GM18507 (cell line): Measurements from ENCODE around the gene NSL1.
"Not testable (repeated sequence)": the region's sequence is repeated elsewhere in the genome, so short reads cannot be mapped to it uniquely, and the experiment has no call there.

ENCODE experiments used
- DNase-seq: peaks from one replicate; pipeline ENCODE4 v3.0.0; 2011; ENCODE audit warnings: low read depth; ENCODE audit not compliant: insufficient read length; ENCODE audit errors: extremely low spot score
- FAIRE-seq: peaks from 2 replicates; lab custom pipeline; 2011; peaks lifted over from hg19 to GRCh38; lab: Jason Lieb, UNC

Gene NSL1

DNA sequence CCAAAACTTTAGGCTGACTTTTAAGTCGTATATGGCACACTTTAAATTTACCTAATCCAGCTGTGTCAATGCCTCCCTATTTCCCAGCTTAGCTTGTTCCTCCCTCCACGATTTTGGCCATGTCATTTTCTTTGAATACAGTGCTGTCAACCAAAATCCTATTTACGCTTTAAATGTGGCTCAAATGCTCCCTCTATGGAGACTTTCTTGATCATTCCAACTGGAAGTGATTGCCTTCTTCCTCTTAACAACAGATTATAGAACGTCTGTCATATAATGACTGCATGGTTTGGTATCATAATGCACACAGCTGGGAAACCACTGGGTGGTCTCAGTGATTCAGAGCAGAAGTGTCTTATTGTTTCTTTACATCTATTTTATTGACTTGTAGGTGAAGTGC is 73.1 kb downstream of the NSL1 start:
- no peak for FAIRE-seq
- DNase-seq: no peak

DNA sequence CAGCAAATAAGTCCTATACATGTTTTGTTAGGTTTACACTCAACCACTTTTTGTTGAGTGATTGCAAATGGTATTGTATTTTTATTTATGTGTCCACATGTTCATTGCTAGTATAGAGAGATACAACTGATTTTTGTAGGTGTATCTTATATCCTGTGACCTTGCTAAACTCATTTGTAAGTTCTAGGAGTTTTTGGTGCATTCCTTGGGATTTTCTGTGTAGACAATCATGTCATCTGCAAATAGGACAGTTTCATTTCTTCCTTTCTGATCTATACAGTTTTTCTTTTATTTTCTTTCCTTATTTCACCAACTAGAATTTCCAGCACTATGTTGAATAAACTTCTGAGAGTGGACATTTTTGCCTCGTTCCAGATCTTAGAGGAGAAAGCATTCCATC is 75.4 kb downstream of the NSL1 start:
- DNase-seq (no peak), FAIRE-seq (no peak)

DNA sequence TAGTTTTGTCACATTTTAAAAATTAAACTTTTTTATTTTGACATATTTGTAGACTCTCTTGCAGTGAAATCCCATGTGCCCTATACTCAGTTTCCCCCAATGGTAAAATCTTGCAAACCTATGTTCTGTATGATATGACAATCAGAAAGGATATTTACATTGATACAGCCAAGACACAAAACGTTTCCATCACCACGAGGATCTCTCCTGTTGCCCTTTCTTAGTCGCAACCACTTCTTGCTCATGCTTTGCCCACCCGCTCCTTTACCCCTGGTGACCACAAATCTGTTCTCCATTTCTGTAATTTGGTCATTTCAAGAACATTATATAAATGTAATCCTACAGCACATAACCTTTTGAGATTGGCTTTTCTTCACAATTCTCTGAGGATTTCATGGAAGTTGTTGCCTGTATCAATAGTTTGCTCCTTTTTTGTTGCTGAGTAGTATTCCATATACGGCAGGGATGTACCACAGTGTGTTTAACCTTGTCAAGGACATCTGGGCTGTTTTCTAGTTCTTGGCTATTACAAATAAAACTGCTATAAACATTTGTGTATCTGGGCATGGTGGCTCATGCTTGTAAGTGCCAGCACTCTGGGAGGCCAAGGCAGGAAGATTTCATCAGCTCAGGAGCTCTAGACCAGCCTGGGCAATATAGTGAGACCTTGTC is 78.0 kb downstream of the NSL1 start:
- no peak for FAIRE-seq
- DNase-seq: no peak

DNA sequence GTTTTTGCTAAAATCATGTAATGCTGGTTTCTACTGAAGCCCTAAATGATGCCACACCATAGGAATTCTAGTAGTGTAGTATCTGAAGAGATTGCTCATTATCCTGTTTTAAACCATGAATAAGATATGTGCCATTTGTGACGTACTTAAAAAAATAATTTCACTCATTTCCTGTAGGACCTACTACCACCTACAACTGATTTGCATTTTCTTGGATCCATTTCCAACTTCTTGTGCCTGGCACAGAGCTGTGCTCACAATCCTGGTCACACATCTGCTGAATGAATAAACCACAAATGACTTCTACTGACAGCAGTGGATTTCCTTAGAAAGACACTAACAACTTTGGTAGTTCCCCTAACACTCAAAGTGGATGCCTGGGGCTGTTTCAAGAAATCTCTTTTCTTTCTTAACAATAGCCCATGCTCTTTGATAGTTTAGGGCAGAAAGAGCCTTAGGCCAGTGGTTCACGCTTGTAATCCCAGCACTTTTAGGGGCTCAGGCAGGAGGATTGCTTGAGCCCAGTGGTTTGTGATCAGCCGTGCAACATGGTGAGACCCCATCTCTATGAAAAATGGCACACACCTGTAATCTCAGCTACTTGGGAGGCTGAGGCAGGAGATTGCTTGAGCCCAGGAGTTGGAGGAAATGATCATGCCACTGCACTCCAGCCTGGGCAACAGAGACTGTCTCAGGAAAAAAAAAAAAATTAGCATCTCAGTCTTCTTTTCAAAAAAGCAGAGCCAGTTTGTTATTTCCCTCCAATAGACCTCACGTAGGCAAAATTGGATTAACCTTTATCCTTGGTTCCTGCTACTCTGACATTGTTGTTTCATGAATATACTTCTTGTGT is 78.9 kb downstream of the NSL1 start:
- FAIRE-seq (no peak), DNase-seq (no peak)

DNA sequence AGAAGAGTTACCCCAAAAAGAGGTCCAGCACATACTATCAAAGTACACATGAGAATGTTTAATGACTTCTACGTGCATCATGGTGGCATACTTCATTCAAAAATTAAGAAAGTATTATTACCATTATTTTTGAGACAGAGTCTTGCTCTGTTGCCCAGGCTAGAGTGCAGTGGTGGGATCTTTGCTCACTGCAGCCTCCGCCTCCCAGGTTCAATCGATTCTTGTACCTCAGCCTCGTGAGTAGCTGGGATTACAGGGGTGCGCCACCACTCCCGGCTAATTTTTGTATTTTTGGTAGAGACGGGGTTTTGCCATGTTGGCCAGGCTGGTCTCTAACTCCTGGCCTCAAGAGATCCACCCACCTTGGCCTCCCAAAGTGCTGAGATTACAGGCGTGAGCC is 79.6 kb downstream of the NSL1 start:
- not testable (repeated sequence) for DNase-seq, FAIRE-seq

DNA sequence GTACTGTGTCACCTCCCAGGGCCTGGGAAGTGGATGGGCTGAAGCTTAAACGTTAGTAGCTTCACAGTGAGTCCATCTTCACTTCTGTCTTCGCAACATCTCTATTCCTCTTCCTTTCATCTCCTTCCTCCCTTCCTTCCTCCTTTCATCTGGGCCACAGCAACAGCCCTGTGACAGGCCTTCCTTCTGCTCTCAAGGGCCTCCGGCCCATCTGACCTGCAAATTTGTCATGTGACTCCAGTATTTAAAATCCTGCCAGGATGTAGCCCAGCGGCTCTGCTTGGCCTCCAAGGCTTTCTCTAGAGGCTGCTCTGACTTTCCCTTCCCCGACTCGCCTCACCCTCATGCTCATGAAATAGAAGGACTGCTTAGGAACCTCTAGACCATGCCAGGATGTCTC is 81.0 kb downstream of the NSL1 start:
- FAIRE-seq (no peak), DNase-seq (no peak)

DNA sequence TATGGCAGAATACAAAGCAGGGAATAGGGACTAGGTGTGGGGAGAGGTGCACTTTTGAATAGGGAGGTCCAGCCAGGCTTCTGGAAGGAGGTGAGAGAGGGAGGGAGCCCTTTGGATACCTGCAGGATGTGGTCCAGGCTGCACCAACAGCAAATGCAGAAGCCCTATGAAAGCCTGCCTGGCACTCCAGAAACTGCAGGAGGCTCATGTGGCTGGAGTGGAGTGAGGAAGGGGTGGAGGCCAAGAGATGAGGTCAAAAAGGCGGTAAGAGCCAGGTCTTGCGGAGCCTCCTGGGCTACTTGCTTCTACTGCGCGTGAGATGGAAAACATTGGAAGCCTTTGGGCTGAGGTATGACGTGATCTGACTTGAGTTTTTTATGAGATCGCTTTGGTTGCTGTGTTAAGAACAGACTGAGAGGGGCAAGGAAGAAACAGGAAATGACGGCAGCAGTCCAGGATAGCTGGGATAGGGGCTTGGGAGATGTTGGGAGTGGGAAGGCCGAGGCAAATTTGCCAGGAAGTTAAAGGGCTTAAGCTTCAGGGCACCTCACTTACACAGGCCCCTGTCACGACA is 87.5 kb downstream of the NSL1 start:
- DNase-seq: no peak
- FAIRE-seq: no peak

DNA sequence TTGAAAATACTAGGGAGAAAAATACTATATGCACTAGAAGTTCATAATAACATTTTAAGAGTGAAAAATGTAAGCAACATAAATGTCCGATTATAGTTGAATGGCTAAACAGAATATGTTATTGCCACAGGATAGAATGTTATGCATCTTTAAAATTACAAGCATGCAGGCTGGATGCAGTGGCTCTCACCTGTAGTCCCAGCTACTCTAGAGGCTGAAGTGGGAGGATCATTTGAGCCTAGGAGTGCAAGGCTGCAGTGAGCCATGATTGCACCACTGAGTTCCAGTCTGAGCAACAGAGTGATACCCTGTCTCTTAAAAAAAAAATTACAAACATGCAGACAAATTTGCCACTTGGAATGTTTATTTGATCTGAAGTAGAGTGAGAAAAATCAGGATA is 88.9 kb downstream of the NSL1 start:
- FAIRE-seq: no peak
- DNase-seq: no peak

DNA sequence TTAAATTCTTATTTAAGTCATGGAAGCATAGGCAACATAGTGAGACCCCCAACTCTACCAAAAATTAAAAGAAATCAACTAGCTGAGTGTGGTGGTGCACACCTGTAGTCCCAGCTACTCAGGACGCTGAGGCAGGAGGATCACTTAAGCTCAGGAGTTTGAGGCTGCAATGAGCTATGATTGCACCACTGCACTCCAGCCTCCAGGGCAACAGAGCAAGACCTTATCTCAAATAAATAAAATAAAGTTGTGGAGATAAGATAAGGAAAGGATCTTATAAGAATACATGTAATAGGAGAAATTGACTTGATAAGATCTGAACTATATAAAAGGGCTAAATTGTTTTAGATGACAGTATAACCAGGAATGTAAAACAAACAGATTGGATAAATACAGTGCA is 89.7 kb downstream of the NSL1 start:
- no peak for DNase-seq
- no peak for FAIRE-seq

DNA sequence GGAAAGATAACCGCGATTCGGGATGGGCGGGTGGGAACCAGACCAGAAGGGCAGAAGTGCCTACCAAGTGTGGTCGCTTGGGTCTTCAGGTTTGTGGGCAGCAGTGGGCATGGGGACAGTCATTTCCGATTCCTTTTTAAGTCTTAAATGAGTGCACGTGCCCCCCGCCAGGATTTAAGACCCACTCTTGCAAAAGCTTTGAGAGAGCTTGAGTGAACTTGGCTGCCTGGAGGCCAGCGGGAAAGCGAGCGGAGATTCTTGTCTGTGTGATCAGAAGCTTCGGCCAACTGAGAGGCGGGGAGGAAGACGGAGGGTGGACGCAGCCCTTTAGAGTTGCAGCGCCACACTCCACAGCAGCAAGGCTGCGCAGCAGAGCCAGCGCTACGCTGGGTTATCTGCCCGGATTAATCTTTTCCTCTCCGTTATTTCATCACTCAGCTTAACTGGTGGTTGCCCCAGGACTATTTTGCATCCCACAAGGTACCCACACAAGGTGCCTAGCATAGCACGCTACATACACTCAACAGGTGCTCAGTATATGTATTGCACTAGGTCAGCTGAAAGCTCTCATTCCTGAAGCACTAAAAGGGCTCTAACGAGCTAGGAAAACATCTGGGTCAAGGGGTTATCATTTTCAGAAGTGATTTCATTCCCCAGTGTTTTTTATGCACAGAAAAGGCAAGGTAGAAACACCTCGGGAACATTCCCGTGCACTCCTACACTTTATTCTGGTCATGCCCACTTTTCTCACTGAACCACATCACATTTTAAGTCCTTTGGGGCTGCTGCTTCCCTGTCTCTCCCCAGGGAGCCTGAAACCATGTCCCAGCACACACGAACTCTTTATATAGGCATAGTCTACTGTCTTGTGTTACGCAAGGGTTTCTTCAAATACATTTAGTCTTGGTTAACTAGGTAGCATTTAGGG is 90.4 kb downstream of the NSL1 start:
- DNase-seq: no peak
- peak; percentile 39 for FAIRE-seq

DNA sequence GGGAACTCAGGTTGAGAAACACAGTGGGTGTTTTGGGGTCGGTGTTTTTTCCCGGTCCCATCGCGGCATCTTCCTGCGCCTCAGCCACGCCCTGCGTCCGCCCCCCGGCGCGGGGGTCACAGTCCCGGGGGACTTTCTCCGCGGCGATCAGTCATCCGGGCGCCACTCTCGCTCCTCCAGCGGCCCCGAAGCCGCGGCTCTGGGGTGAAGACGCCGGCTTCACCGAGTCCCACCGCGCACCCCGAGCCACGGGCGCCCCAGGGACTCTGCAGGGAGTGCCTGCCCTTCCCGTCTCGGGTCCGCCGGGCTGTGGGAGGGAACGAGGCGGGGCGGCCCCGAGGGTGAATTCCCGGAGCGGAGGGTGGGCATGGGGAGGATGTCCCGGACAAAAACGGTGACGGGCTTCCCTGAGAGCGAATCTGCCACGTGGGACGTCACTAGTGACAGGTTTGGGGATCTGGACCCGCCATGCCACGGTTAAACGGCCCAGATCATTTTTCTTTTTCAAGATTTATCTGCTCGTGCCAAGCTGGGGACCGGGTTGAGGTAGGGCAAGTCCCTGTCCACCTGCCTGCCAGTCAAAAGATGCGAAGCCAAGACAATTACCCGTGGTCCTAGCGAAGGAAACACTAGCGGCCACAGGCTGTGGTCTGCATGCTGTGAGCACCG is 91.2 kb downstream of the NSL1 start:
- peak; percentile 21 for FAIRE-seq

DNA sequence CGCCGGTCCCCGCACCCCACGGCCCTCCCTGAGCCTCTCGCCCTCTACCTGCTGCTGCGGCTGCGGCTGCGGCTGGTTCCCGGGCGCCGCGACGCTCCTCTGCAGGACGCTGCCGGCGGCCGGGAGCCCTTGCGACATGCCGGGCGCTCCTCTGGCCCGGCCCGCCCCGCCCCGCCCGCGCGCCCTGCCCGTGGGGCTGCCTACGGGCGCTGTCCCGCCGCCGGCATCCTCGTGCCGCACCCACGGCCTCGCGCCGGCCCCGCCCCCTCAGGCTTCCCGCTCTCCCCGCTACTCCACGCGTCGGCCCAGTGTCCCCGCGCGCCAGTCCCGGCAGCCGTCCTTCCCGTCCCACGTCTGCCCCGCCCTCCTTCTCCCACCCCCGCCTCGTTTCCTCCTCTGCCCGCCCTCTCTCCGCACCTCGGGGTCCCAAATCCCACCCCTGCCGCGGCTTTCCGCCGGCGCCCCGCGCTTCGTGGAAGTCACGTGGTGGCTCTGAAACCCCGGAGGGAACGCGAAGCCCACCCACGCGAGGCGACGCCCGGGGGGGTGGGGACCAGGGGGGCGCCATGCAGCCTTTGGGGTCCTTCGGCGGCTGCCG is 91.9 kb downstream of the NSL1 start, which contains the start of gene BATF3:
Gene BATF3, minus strand, starts transcription at position 216 of the 598 bp plus-strand sequence. Its CDS starts 78 bp downstream, at position 138.
- no peak for FAIRE-seq
- DNase-seq: no peak

More for the DNA sequence above, 91.2 kb downstream of the NSL1 start:
- DNase-seq: no peak

DNA sequence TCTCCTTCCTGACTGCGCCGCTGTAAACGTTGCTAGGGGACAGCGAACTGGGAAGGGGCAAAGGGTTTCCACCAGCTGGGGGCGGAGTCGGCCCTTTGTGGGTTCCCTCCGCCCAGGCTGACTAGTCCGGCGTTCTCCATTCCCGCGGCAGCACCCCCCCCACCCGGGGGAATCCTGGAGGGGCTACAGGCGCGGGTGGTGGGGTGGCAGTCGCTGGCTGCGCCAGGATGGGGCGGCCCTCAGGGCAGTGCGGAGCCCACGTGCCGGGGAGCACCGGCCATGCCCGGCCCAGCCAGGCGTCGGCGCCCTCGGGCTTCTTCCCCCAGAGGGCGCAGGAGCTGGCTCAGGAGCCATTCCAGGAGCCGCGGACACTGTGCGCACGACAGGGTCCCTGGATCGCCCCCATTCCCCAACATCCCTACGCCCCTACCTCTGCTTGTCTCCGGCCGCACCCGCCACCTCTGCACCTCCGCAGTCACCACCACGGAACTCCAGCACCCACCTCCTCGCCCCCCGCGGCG is 92.4 kb downstream of the NSL1 start:
- no peak for DNase-seq
- FAIRE-seq: no peak

DNA sequence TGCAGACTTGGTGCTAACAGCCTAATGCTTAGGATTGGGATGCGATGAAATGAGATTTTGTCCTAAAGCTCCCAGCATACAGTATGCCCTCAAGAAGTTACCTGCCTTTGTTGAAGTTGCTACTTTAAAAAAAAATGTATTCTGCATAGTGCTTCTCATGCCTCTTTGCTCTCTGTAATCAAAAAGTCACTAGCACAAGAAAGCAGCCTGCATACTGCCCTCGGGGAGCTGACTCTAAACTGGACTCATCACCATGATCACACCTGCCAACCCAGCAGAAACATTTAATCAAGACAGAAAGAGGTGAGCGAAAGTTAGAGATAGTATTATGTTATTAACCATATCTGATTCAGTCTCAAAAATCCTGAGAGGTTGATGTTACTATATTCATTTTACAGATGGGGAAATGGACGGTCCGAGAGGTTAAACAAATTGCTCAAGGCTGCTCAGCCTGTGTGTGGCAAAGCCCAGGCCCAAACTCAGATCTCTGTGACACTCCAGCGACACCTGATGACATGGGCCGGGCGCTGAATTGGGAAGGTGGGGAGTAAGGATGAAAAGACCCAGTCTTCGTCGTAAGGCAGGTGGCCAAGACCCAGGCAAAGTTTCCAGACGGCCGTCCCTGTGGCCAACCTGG is 93.0 kb downstream of the NSL1 start:
- FAIRE-seq (peak; percentile 63), DNase-seq (no peak)

DNA sequence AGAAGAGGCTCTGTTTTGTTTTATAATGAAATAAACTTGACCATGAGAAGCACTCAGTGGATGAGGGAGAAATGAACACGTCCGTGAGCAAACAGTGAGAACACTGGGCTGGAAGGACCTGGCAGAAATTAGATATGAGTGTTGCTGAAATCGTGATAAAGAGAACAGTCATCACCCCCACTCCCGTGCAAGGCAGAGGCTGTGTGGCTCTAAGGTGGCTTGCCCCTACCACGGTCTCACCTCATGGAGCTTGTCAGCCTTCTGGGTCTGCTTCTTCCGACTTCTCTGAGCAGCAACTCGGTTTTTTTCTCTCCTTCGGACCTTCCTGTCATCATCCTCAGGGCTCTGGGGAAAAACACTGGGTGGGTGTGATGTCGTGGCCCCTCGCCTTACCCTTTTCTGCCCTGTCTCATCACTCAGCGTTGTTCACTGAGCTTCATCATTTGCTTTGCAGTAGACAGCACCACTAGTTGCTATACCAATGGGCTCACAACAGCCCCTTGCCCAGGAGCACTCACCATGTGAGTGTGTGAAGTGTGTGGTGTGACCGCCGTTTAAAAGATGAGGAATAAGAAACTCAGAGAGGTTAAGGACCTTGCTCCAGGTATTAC is 94.8 kb downstream of the NSL1 start:
- no peak for FAIRE-seq

DNA sequence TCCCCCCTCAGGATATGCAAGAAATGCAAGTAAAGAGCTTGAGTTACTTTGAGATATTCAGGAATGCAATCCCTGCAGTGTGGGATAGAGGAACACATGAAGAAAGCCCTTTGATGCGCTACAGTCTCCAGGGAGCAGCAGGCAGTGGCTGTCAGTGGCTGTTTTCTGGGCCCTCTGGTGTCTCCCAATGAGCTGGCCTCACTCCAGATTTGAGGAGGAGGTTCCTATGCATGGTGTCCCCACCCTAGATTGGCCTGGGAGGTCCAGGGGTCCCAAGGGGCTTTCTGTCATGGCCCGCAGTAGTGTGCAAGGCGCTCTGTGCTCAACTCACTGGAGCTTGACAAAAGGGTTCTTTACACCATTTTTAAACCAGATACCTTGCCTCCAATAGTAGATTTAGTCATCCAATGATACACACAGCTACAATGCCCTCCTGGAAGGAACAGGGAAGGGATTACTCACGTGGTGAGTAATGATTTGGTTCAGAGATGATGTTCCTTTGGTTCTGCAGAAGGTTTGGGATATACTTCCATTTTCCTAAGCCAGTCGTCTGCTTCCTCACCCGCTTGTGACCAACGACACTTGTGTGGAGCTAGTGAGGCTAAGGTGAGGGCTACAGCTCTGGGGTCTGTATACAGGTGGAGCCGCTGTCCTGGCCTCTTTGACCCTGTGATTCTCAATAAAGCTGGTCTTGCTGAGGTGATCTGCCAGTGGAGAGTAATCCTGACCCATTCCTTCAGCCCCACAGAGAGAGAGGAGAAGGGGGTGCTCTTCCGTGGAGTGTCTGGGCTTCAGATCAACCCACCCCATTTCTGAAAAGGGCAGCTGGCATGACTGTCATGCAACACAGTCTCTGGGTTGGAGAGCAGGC is 98.6 kb downstream of the NSL1 start:
- no peak for FAIRE-seq
- DNase-seq: no peak

More for the DNA sequence above, 94.8 kb downstream of the NSL1 start:
- DNase-seq: no peak
